ENCODE results near the gene CNTNAP2.

CNTNAP2 gene

GRCh38 chr7:146655928-146656797 lies 539.6 kb downstream of the CNTNAP2 start (continued):
- TF ChIP-seq ZNF791 (tag by site-specific recombination; IDR thresholded peaks at IDR 0.05) = no peak
- TF ChIP-seq ZBTB20 (tag by site-specific recombination; IDR thresholded peaks at IDR 0.05) = no peak
- TF ChIP-seq OVOL3 (tag by site-specific recombination; IDR thresholded peaks at IDR 0.05) = peak; percentile 40; the same call in 1 of the 2 replicates
- TF ChIP-seq WT1 (tag by site-specific recombination; IDR thresholded peaks at IDR 0.05) = peak; percentile 94
- no peak for TF ChIP-seq ZNF707 (tag by site-specific recombination; IDR thresholded peaks at IDR 0.05)
- TF ChIP-seq SP7 (tag by site-specific recombination; IDR thresholded peaks at IDR 0.05) = peak; percentile 90
- TF ChIP-seq ZNF785 (tag by site-specific recombination; IDR thresholded peaks at IDR 0.05) = no peak
- TF ChIP-seq INSM2 (tag by site-specific recombination; IDR thresholded peaks at IDR 0.05) = peak; percentile 96
- TF ChIP-seq ZEB2 (tag by site-specific recombination; IDR thresholded peaks at IDR 0.05) = peak; percentile 95
- TF ChIP-seq KLF7 (tag by site-specific recombination; IDR thresholded peaks at IDR 0.05; ENCODE audit: borderline replicate concordance) = peak; percentile 57; the same call in 1 of the 2 replicates
- TF ChIP-seq ZNF37A (tag by site-specific recombination; IDR thresholded peaks at IDR 0.05) = peak; percentile 31; the same call in 1 of the 2 replicates
- no peak for TF ChIP-seq REPIN1 (tag by site-specific recombination; IDR thresholded peaks at IDR 0.05; ENCODE audit: low read depth)
- TF ChIP-seq ZNF146 (tag by site-specific recombination; IDR thresholded peaks at IDR 0.05) = no peak
- peak; percentile 61 for TF ChIP-seq ZNF76 (tag by site-specific recombination; IDR thresholded peaks at IDR 0.05; ENCODE audit: borderline replicate concordance, low read depth)
- TF ChIP-seq ZNF626 (tag by site-specific recombination; IDR thresholded peaks at IDR 0.05) = no peak
- TF ChIP-seq ZNF645 (tag by site-specific recombination; IDR thresholded peaks at IDR 0.05) = no peak
- TF ChIP-seq ZNF133 (tag by site-specific recombination; IDR thresholded peaks at IDR 0.05) = no peak
- TF ChIP-seq GLIS1 (tag by site-specific recombination; IDR thresholded peaks at IDR 0.05) = peak; percentile 28; the same call in 1 of the 2 replicates
- no peak for TF ChIP-seq PRDM10 (tag by site-specific recombination; IDR thresholded peaks at IDR 0.05)
- no peak for TF ChIP-seq GLI4 (tag by site-specific recombination; IDR thresholded peaks at IDR 0.05)
- 0 out of 2 replicates have a peak, but pooled peaks have one; percentile 53 for TF ChIP-seq ZNF2 (tag by site-specific recombination; IDR thresholded peaks at IDR 0.05)
- no peak for TF ChIP-seq ZNF138 (tag by site-specific recombination; IDR thresholded peaks at IDR 0.05; ENCODE audit: borderline replicate concordance)
- no peak for TF ChIP-seq ZNF837 (tag by site-specific recombination; IDR thresholded peaks at IDR 0.05)
- no peak for TF ChIP-seq ZNF623 (tag by site-specific recombination; IDR thresholded peaks at IDR 0.05)
- TF ChIP-seq ZNF239 (tag by site-specific recombination; IDR thresholded peaks at IDR 0.05) = no peak
- TF ChIP-seq ZFP3 (tag by site-specific recombination; IDR thresholded peaks at IDR 0.05; ENCODE audit: low read depth) = no peak
- TF ChIP-seq SP2 (tag by site-specific recombination; IDR thresholded peaks at IDR 0.05) = no peak
- TF ChIP-seq ZNF48 (tag by site-specific recombination; IDR thresholded peaks at IDR 0.05) = no peak
- no peak for TF ChIP-seq ZFP41 (tag by site-specific recombination; IDR thresholded peaks at IDR 0.05; ENCODE audit: borderline replicate concordance)
- no peak for TF ChIP-seq ZNF274 (IDR thresholded peaks at IDR 0.05; ENCODE audit: low read length)
- no peak for TF ChIP-seq ZNF274 (tag by site-specific recombination; IDR thresholded peaks at IDR 0.05; ENCODE audit: borderline replicate concordance)
- no peak for TF ChIP-seq AEBP2 (tag by site-specific recombination; IDR thresholded peaks at IDR 0.05; ENCODE audit: borderline replicate concordance)
- TF ChIP-seq ZNF433 (tag by site-specific recombination; IDR thresholded peaks at IDR 0.05; ENCODE audit: low read depth) = no peak
- TF ChIP-seq ZNF23 (tag by site-specific recombination; IDR thresholded peaks at IDR 0.05; ENCODE audit: borderline replicate concordance) = no peak
